SH-SY5Y (cell line): ENCODE data around the gene KYAT1.

Experiments used
- GATA2 ChIP-seq: IDR thresholded peaks from 2 replicates; pipeline ENCODE4 v1.6.1; 2011; ENCODE audit warnings: mild to moderate bottlenecking, low read depth, low read length
- GATA3 ChIP-seq: IDR thresholded peaks from 2 replicates; pipeline ENCODE4 v1.6.1; 2011; ENCODE audit warnings: low read depth, mild to moderate bottlenecking, low read length, moderate library complexity

KYAT1 gene

DNA sequence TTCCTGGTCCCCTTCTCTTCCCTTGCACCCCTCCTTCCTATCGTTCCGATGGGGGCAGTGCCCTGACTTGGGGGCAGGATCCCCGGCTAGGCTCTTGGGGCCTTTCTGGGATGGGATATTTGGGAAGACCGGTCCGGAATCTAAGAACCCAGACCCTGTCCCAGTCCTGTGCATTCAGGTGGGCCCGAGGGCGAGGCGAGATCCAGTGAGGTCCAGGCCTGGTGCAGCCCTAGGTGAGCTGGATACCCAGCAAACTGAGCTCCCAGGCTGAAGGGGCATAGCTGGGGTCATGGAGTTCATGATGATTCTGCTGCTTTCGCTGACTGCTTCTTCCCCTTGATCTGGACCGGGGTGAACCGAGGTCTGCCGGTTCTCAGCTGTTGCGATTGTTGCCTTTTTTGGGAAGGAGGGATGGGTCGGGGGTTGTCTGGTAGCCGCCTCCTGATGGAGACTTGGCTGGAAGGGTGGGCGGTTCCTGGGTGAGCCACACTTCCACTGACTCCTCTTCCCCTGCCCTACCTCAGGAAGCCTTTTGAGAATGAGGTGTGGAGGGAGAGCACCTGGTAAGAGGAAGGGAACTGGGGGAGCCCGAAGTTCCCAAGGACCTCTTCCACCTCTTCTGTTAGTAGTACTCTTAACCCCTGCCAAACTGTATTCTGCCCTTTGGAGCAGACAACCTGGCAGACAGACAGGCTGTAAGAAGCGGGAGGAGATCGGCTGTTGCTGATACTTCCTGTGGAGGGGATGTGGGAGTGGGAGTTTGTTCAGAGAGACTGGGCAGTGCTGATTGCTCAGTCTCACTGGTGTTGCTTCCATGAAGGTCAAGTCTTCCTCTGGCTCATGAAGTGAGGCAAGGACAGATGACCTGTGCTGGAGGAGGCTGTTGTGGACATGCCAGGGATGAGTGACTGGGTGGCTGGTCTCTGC is 1.2 kb upstream of the KYAT1 start:
- TF ChIP-seq GATA3 (no peak), GATA2 (no peak)

DNA sequence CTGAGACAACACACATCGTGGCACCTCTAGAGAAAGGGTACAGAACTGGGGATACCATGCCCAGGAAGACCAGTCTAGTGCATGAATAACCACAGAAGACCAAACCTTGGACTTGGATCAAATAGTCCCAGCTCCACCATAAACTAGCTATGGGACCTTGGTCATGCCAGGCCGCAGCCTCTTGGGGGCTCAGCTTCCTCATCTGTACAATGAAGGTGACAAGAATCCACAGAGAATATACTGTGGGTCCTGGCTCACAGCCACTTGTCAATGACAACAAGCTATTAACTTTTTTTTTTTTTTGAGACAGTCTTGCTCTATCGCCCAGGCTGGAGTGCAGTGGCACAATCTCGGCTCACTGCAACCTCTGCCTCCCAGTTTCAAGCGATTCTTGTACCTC is 3.9 kb downstream of the KYAT1 start:
- TF ChIP-seq GATA2 (no peak), GATA3 (no peak)

- TF ChIP-seq GATA3 (no peak), GATA2 (no peak)
Measured at GRCh38 chr9:128870128-128870940, 11.4 kb downstream of the KYAT1 start.

- TF ChIP-seq GATA3 (no peak), GATA2 (no peak)
Measured at GRCh38 chr9:128863647-128864046, 18.1 kb downstream of the KYAT1 start.

DNA sequence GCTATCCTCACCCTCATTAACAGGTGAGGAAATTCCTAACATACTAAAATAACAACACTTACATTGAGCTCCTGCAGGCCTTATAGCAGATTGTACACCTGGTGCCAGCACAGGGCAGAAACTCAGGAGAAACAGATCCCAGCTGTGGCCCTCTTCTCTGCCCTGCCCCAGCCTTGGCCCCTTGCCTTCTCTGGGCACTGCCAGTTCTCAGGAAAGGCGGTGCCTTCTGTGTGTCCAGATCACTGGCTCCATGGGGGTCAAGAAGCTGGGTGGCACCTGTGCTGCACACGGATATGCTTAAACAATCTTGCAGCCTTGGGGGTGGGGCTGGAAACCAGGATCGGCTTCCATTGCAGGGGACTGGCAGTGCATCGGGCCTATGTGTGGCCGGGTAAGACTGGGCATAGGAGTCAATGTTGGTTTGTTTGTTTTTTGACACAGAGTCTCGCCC is 19.3 kb downstream of the KYAT1 start:
- no peak for TF ChIP-seq GATA3
- no peak for TF ChIP-seq GATA2

- TF ChIP-seq GATA3, result no peak
- TF ChIP-seq GATA2, result no peak
Measured at GRCh38 chr9:128861501-128861900, 20.2 kb downstream of the KYAT1 start.

DNA sequence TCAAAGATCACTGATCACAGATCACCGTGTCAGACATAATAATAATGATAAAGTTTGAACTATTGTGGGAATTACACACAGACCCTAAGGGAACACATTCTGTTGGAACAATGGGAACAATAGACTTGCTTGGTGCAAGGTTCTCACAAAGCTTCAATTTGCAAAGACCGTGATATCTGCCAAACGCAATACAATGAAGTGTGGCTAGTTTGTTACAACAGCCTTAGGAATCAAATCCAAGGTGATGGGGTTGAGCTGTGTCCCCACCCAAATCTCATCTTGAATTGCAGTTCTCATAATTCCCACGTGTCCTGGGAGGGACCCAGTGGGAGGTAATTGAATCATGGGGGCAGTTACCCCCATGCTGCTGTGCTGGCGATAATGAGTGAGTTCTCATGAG is 20.8 kb downstream of the KYAT1 start:
- TF ChIP-seq GATA2 (no peak), GATA3 (no peak)

GRCh38 chr9:128847803-128848202 is 33.9 kb downstream of the KYAT1 start:
- TF ChIP-seq GATA2, result no peak

DNA sequence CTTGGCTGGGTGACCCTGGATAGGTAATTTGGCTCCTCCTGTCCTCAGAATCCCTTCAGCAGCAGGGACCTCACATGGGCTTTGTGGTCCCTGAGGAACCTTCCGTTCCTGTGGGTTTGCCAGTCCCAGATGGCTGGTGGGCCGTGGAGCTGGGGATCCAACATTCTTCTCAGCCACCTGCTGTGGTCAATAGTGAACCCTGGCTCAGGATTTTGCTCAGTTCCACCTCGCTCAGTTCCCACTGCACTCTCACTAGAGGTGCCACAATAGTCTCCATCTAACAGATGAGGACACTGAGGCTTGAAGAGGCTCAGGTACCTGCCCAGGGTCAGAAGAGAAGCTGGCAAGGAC is 35.1 kb downstream of the KYAT1 start:
- TF ChIP-seq GATA3 (no peak), GATA2 (no peak)

- TF ChIP-seq GATA2 (peak; percentile 55; the same call in 1 of the 2 replicates), GATA3 (no peak)
Measured at GRCh38 chr9:128845186-128845931, 36.4 kb downstream of the KYAT1 start.

DNA sequence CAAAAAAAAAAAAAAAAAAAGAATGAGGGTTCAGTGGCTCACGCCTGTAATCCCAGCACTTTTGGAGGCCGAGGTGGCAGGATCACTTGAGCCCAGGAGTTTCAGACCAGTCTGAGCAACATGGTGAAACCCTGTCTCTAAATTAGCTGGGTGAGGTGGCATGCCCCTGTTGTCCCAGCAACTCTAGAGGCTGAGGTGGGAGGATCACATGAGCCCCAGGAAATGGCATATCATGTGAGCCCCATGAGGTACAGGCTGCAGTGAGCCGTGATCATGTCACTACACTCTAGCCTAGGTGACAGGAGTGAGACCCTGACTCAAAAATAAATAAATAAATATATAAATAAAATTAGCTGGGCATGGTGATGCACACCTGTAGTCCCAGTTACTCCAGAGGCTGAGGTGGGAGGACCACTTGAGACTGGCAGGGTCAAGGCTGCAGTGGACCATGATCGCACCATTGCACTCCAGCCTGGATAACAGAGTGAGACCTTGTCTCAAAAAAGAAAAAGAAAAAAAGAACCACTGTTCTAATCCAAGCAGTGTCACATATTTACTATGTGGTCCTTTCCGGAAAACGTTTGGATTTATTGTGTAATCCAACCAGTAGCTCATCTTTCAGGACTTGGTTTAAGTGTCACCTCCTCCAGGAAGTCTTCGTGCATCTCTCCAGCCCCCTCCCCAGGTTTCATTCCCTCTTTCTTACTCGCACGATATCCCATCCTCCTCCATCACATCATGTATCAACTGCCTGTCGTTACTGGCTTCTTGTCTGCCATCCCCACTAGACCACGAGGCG is 39.9 kb downstream of the KYAT1 start:
- TF ChIP-seq GATA3 (no peak), GATA2 (no peak)

DNA sequence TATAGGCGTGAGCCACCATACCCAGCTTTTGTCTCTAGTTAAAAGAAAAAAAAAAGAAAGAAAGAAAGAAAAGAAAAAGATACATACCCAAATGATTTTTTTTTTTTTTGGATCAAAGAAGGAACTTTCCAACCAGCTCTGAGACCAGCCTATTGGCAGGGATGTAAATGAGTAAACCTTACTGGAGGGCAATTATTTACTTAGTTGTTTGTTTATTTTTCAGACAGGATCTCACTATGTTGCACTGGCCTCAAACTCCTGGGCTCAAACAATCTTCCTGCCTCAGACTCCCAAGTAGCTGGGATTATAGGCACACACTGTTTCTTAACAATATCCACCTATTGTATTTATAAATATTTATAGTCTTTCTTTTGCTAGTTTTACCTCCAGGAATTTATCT is 41.2 kb downstream of the KYAT1 start:
- no peak for TF ChIP-seq GATA3
- no peak for TF ChIP-seq GATA2

DNA sequence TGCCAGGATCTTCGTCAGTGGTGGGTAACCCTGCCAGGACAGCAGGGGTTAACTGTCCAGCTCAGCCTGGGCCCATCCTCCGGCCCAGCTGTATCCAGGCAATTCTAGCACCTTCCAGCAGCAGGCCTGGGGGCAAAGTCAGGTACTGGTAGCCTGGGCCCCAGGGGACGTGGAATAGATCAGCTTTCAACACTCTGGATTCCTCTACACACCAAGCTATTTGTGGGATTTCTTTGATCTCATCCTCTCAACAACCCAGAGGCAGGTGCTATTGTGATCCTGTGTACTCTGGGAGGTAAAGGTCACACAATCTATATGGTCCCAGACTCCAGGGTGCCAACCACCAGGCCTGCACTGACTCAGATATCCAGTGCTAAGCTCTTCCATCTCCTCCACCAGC is 43.4 kb downstream of the KYAT1 start:
- TF ChIP-seq GATA3, result no peak
- no peak for TF ChIP-seq GATA2
